Common myeloid progenitor, CD34-positive (primary cell): Measurements from ENCODE around the gene NTM.

Experiments used
- CTCF ChIA-PET: fragments of 350-600 bp; sonication (Branson Sonifier 250); formaldehyde crosslinking; loops from one replicate; lab custom pipeline; 2021; ENCODE audit warnings: antibody characterized with exemption; lab: Charles Lee
- POLR2A ChIA-PET: fragments of 350-600 bp; sonication (Branson Sonifier 250); formaldehyde crosslinking; loops from one replicate; lab custom pipeline; 2021; ENCODE audit warnings: antibody characterized with exemption; lab: Charles Lee
- DNase-seq, 3 donors: peaks; one replicate each; pipeline versions ENCODE4 v3.0.0 to v3.0.0-alpha.2; 2013
- H3K27ac ChIP-seq, 2 experiments: 1 replicate in 1 of 2; 2 replicates in 1 of 2; pipeline ENCODE4 v1.7.0; 2013; ENCODE audit warnings: inconsistent platforms in 2 of 2, low read length in 2 of 2, mild to moderate bottlenecking in 2 of 2, low read depth in 1 of 2, moderate library complexity in 1 of 2; ENCODE audit not compliant: severe bottlenecking in 2 of 2, insufficient read depth in 1 of 2, poor library complexity in 1 of 2
- H3K27me3 ChIP-seq, 5 experiments: replicated peaks in 2 of 5; 1 replicate in 3 of 5; 2 replicates in 2 of 5; pipeline versions ENCODE4 v1.6.1 to v1.7.0; 2013; ENCODE audit warnings: low read length in 4 of 5, mild to moderate bottlenecking in 2 of 5, moderate library complexity in 2 of 5, inconsistent platforms in 1 of 5; ENCODE audit not compliant: insufficient read depth in 5 of 5, control insufficient read depth in 4 of 5
- H3K36me3 ChIP-seq, 4 experiments: 1 replicate in 2 of 4; 2 replicates in 2 of 4; pipeline versions ENCODE4 v1.6.1 to v1.7.0; 2013; ENCODE audit warnings: low read length in 3 of 4, control low read depth in 1 of 4, mild to moderate bottlenecking in 1 of 4; ENCODE audit not compliant: control insufficient read depth in 4 of 4, insufficient read depth in 4 of 4
- H3K4me1 ChIP-seq, 4 experiments: 1 replicate in 3 of 4; 2 replicates in 1 of 4; pipeline versions ENCODE4 v1.6.1 to v1.7.1; 2013; ENCODE audit warnings: low read length in 3 of 4, mild to moderate bottlenecking in 3 of 4, control low read depth in 1 of 4, inconsistent platforms in 1 of 4, moderate library complexity in 1 of 4; ENCODE audit not compliant: control insufficient read depth in 4 of 4, insufficient read depth in 4 of 4; ENCODE audit errors: control extremely low read depth in 1 of 4
- H3K4me3 ChIP-seq, 7 experiments: 1 replicate in 4 of 7; 2 replicates in 3 of 7; pipeline versions ENCODE4 v1.5.1 to v1.7.0; 2013; ENCODE audit warnings: mild to moderate bottlenecking in 7 of 7, low read length in 6 of 7, moderate library complexity in 6 of 7, inconsistent platforms in 2 of 7, low read depth in 2 of 7, control low read depth in 1 of 7; ENCODE audit not compliant: insufficient read depth in 4 of 7, control insufficient read depth in 1 of 7; ENCODE audit errors: extremely low read depth in 1 of 7
- H3K9me3 ChIP-seq, 5 experiments: 1 replicate in 4 of 5; 2 replicates in 1 of 5; pipeline versions ENCODE4 v1.6.1 to v1.7.1; 2013; ENCODE audit warnings: low read length in 4 of 5, mild to moderate bottlenecking in 2 of 5, inconsistent platforms in 1 of 5, low read depth in 1 of 5, moderate library complexity in 1 of 5; ENCODE audit not compliant: control insufficient read depth in 4 of 5, insufficient read depth in 2 of 5; ENCODE audit errors: control extremely low read depth in 1 of 5
- WGBS: methylation state at CpG from one replicate; pipeline ENCODE4 v1.1.5; 2013; ENCODE audit not compliant: insufficient coverage; 5-methylcytosine and 5-hydroxymethylcytosine counted together

Gene NTM

GRCh38 chr11:131758726-131759125, 388.3 kb downstream of the NTM start:
- CTCF ChIA-PET: interaction anchor here (1.1 to 2.4 kb wide), 3 partner anchors 11 to 368 kb away, joined by 3 to 11 read pairs (median 4); no protein-coding TSS in a partner anchor

GRCh38 chr11:131759140-131759539, 388.7 kb downstream of the NTM start:
- ChIA-PET CTCF (interaction anchor here (0.7 to 2.4 kb wide), 4 partner anchors 11 to 368 kb away, joined by 3 to 11 read pairs (median 4); no protein-coding TSS in a partner anchor), POLR2A (no interaction called here)
- Histone ChIP-seq H3K27me3 (no peaks in the 10 kb centered on the region), H3K27ac (no peak overlapping the region), H3K36me3 (no peaks in the 10 kb centered on the region), H3K9me3 (no peaks in the 10 kb centered on the region), H3K4me3 (no peak overlapping the region), H3K4me1 (no peaks in the 10 kb centered on the region)
- WGBS: 100% methylated on average over 2 of the region's 2 CpGs
- DNase-seq: no peak

More at GRCh38 chr11:131758726-131759125, 388.3 kb downstream of the NTM start:
- Histone ChIP-seq H3K9me3 (no peaks in the 10 kb centered on the region), H3K4me1 (no peaks in the 10 kb centered on the region), H3K4me3 (no peak overlapping the region), H3K27me3 (no peaks in the 10 kb centered on the region), H3K36me3 (no peaks in the 10 kb centered on the region), H3K27ac (no peak overlapping the region)
- 97% methylated on average over 6 of the region's 7 CpGs for WGBS
- no peak for DNase-seq
- POLR2A ChIA-PET: no interaction called here

GRCh38 chr11:131760091-131761061, 390.0 kb downstream of the NTM start:
- H3K9me3 ChIP-seq: no peaks in the 10 kb centered on the region
- DNase-seq: peak in 1 of 3 donors; percentile 15
- no peak overlapping the region for H3K4me3 ChIP-seq
- no peaks in the 10 kb centered on the region for H3K4me1 ChIP-seq
- H3K27ac ChIP-seq: no peak overlapping the region
- H3K27me3 ChIP-seq: no peaks in the 10 kb centered on the region
- no peaks in the 10 kb centered on the region for H3K36me3 ChIP-seq
- WGBS: 81% methylated on average over 18 of the region's 26 CpGs
- CTCF ChIA-PET: interaction anchor here (0.7 kb wide), 1 partner anchor 22 kb away, joined by 3 read pairs; no protein-coding TSS in a partner anchor
- POLR2A ChIA-PET: no interaction called here

DNA sequence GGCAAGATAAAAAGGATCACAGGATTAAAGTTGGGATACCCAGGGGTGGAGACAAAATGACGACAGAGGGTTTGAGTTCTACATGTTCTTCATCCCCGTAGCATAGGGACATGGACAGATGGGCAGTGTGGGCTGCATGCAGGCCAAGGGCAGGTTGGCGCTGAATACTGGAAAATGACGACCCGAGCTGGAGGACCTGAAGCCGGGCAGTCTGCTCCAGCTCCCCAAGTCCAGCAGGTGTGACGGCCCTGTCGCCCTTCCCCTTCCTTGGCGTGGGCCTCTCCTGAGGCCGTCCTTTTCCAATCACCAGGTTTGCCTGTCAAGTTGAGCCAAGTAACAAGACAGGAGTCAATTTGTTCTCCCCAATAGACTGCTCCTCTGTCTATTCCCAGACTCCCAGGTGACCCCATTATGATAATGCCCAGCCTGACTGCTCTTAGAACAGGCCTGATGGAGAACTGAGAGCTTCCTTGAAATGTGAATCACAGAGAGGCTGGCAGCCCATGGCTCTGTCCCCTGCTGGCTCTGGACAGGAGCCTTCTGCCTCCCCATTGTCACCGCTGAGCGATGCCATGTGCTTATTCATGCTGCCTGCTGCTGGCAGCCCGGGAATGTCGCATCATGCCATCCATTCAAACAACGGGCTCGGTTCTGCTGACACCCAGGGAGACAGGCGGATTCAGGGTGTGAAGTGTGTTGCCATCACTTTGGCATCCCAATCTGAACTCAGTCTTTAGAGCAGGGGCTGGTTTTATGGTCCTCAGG, 392.1 kb downstream of the NTM start:
- ChIA-PET POLR2A (no interaction called here), CTCF (no interaction called here)
- no peak for DNase-seq
- H3K36me3 ChIP-seq: no peaks in the 10 kb centered on the region
- H3K4me3 ChIP-seq: no peak overlapping the region
- no peak overlapping the region for H3K27ac ChIP-seq
- H3K27me3 ChIP-seq: no peaks in the 10 kb centered on the region
- H3K9me3 ChIP-seq: no peaks in the 10 kb centered on the region
- WGBS: 98% methylated on average over 16 of the region's 17 CpGs
- H3K4me1 ChIP-seq: no peaks in the 10 kb centered on the region

DNA sequence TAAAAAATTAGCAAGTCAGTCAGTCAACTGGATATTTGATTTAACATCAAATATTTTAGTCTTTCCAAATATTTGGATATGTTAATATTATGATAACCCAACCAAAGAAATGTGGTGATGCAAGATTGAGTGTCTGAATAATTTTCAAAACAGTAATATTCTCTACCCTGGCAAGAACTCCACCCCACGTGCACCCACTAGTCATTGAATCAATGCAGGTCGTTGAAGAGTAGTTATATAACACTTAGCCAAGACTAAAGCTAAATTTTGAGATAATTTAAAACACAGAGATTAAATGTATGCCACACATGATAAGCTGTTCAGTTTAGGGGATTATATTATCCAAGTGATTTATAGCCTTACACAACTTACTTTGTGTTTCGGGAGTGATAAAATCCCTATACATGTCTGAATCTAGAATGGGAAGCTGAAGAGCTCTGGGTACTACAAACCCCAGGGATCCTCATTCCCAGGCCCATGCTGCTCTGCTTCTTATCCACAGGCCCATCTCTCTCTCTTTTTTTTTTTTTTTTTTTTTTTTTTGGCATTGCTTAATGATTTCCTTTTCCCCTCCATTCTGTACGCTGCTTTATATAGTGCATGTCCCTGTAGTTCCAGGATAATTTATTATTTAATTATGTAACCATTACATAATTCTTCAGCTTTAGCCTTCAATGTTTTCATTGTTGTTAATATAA, 392.9 kb downstream of the NTM start:
- Histone ChIP-seq H3K27ac (no peak overlapping the region), H3K27me3 (no peaks in the 10 kb centered on the region), H3K36me3 (no peaks in the 10 kb centered on the region), H3K9me3 (no peaks in the 10 kb centered on the region), H3K4me3 (no peak overlapping the region), H3K4me1 (no peaks in the 10 kb centered on the region)
- CTCF ChIA-PET: interaction anchor here (0.8 kb wide), 1 partner anchor 16 kb away, joined by 3 read pairs; no protein-coding TSS in a partner anchor
- POLR2A ChIA-PET: no interaction called here
- WGBS: 17% methylated on average over 1 of the region's 4 CpGs
- DNase-seq: no peak

GRCh38 chr11:131764126-131764525, 393.7 kb downstream of the NTM start:
- H3K27ac ChIP-seq: no peak overlapping the region
- 96% methylated on average over 4 of the region's 5 CpGs for WGBS
- ChIA-PET CTCF (no interaction called here), POLR2A (no interaction called here)
- no peaks in the 10 kb centered on the region for H3K27me3 ChIP-seq
- no peaks in the 10 kb centered on the region for H3K36me3 ChIP-seq
- H3K9me3 ChIP-seq: no peaks in the 10 kb centered on the region
- no peaks in the 10 kb centered on the region for H3K4me1 ChIP-seq
- no peak for DNase-seq
- H3K4me3 ChIP-seq: no peak overlapping the region
